Activated CD4-positive, alpha-beta T cell treated with anti-CD3 and anti-CD28 coated beads, Interleukin-2, Interleukin-4, amounts not matched to agents 100 ng/mL and 50 ng/mL, durations not matched to agents 16 hours and 8 hours (primary cell): ENCODE data around the gene IFITM10.

Experiments
- DNase-seq: peaks from one replicate; pipeline ENCODE4 v3.0.0-alpha.2; 2020; ENCODE audit warnings: low spot score

The IFITM10 gene

GRCh38 chr11:1750481-1750839, at the start of gene IFITM10:
TSS of gene IFITM10 (minus strand) at chr11:1750595. CDS start at chr11:1750442, 153 bp downstream.
- DNase-seq = no peak

GRCh38 chr11:1797391-1798125, 47.2 kb upstream of the IFITM10 start:
- no peak for DNase-seq

GRCh38 chr11:1796413-1797011, 46.1 kb upstream of the IFITM10 start:
- DNase-seq = no peak

GRCh38 chr11:1793081-1793480, 42.7 kb upstream of the IFITM10 start:
- DNase-seq = no peak

GRCh38 chr11:1792461-1792860, 42.1 kb upstream of the IFITM10 start:
- no peak for DNase-seq

GRCh38 chr11:1791912-1792311, 41.5 kb upstream of the IFITM10 start:
- no peak for DNase-seq

GRCh38 chr11:1786466-1786865, 36.1 kb upstream of the IFITM10 start:
- DNase-seq = no peak

GRCh38 chr11:1785749-1786413, 35.5 kb upstream of the IFITM10 start:
- no peak for DNase-seq

GRCh38 chr11:1784761-1785650, 34.6 kb upstream of the IFITM10 start:
- no peak for DNase-seq

- DNase-seq = no peak
Observed at GRCh38 chr11:1783725-1784529, 33.5 kb upstream of the IFITM10 start.

- no peak for DNase-seq
Observed at GRCh38 chr11:1782831-1783724, 32.7 kb upstream of the IFITM10 start.

- no peak for DNase-seq
Observed at GRCh38 chr11:1782031-1782590, 31.7 kb upstream of the IFITM10 start.

- DNase-seq = no peak
Observed at GRCh38 chr11:1781593-1781975, 31.2 kb upstream of the IFITM10 start.

GRCh38 chr11:1780700-1781592, 30.6 kb upstream of the IFITM10 start:
- no peak for DNase-seq

GRCh38 chr11:1779806-1780699, 29.7 kb upstream of the IFITM10 start:
- DNase-seq = no peak

GRCh38 chr11:1779034-1779805, 28.8 kb upstream of the IFITM10 start:
- DNase-seq = no peak
